Astrocyte (in vitro differentiated cells and primary cell): Measurements from ENCODE around the gene PDLIM1. TPM values are rescaled to one million over a fixed set of nuclear protein-coding genes. Genes with fewer than 3 reads are reported as not detected.

ENCODE experiments used
- DNase-seq: peaks from one replicate; pipeline ENCODE4 v3.0.0-alpha.2; 2010; ENCODE audit warnings: low read depth
- FAIRE-seq: peaks from 2 replicates; lab custom pipeline; 2011; peaks lifted over from hg19 to GRCh38; lab: Jason Lieb, UNC
- H2AFZ ChIP-seq: 2 replicates; pipeline ENCODE4 v1.6.0; 2012; ENCODE audit warnings: low read depth, low read length, inconsistent platforms
- H3K27ac ChIP-seq: 2 replicates; pipeline ENCODE4 v1.5.1; 2011; ENCODE audit warnings: low read depth, low read length, inconsistent platforms
- H3K27me3 ChIP-seq: 2 replicates; pipeline ENCODE4 v1.6.0; 2011; ENCODE audit warnings: low read length, inconsistent platforms; ENCODE audit not compliant: insufficient read depth
- H3K36me3 ChIP-seq: 2 replicates; pipeline ENCODE4 v1.5.1; 2011; ENCODE audit warnings: low read length, inconsistent platforms; ENCODE audit not compliant: insufficient read depth
- H3K4me1 ChIP-seq: 2 replicates; pipeline ENCODE4 v1.5.1; 2011; ENCODE audit warnings: low read length, inconsistent platforms; ENCODE audit not compliant: insufficient read depth
- H3K4me2 ChIP-seq: 2 replicates; pipeline ENCODE4 v1.6.0; 2012; ENCODE audit warnings: low read length, inconsistent platforms
- H3K4me3 ChIP-seq: 2 replicates; pipeline ENCODE4 v1.5.1; 2011; ENCODE audit warnings: low read depth, mild to moderate bottlenecking, low read length, inconsistent platforms; ENCODE audit not compliant: insufficient read depth
- H3K79me2 ChIP-seq: 2 replicates; pipeline ENCODE4 v1.6.0; 2012; ENCODE audit warnings: mild to moderate bottlenecking, low read length, inconsistent platforms; ENCODE audit not compliant: insufficient read depth
- H3K9ac ChIP-seq: 2 replicates; pipeline ENCODE4 v1.6.0; 2012; ENCODE audit warnings: mild to moderate bottlenecking, low read length, inconsistent platforms
- H3K9me3 ChIP-seq: 2 replicates; pipeline ENCODE4 v1.5.1; 2012; ENCODE audit warnings: low read depth, mild to moderate bottlenecking, low read length, inconsistent platforms; ENCODE audit not compliant: insufficient read depth
- H4K20me1 ChIP-seq: 2 replicates; pipeline ENCODE4 v1.6.0; 2012; ENCODE audit warnings: low read length, inconsistent platforms; ENCODE audit not compliant: insufficient read depth
- H3K27ac Mint-ChIP-seq: one replicate; pipeline ENCODE4 v1.8.0; 2021; ENCODE audit warnings: mild to moderate bottlenecking, mixed read lengths; ENCODE audit not compliant: unreplicated experiment
- H3K27me3 Mint-ChIP-seq: one replicate; pipeline ENCODE4 v1.8.0; 2021; ENCODE audit warnings: low read depth, mixed read lengths; ENCODE audit not compliant: unreplicated experiment
- H3K36me3 Mint-ChIP-seq: one replicate; pipeline ENCODE4 v1.8.0; 2021; ENCODE audit warnings: low read depth, mixed read lengths; ENCODE audit not compliant: unreplicated experiment
- H3K4me1 Mint-ChIP-seq: one replicate; pipeline ENCODE4 v1.8.0; 2021; ENCODE audit warnings: low read depth, mixed read lengths; ENCODE audit not compliant: unreplicated experiment
- H3K4me3 Mint-ChIP-seq: one replicate; pipeline ENCODE4 v1.8.0; 2021; ENCODE audit warnings: mild to moderate bottlenecking, moderate library complexity, mixed read lengths; ENCODE audit not compliant: unreplicated experiment
- H3K9me3 Mint-ChIP-seq: one replicate; pipeline ENCODE4 v1.8.0; 2021; ENCODE audit warnings: mild to moderate bottlenecking, mixed read lengths; ENCODE audit not compliant: unreplicated experiment
- CTCF ChIP-seq: IDR thresholded peaks from 2 replicates; pipeline ENCODE4 v1.5.1; 2011; ENCODE audit warnings: low read depth, mild to moderate bottlenecking, inconsistent platforms, low read length, moderate library complexity; ENCODE audit not compliant: insufficient read depth
- EZH2 ChIP-seq: IDR thresholded peaks from 2 replicates; pipeline ENCODE4 v1.6.1; 2012; ENCODE audit warnings: mild to moderate bottlenecking, low read length, inconsistent platforms; ENCODE audit not compliant: insufficient read depth
- total RNA-seq: library from RNA; stranded (reverse); gene quantifications from 2 replicates; pipeline ENCODE4 v1.2.1, GENCODE V29; 2021

Gene PDLIM1
- total RNA-seq, 1 donor from 2014 or later: 320 TPM

DNA sequence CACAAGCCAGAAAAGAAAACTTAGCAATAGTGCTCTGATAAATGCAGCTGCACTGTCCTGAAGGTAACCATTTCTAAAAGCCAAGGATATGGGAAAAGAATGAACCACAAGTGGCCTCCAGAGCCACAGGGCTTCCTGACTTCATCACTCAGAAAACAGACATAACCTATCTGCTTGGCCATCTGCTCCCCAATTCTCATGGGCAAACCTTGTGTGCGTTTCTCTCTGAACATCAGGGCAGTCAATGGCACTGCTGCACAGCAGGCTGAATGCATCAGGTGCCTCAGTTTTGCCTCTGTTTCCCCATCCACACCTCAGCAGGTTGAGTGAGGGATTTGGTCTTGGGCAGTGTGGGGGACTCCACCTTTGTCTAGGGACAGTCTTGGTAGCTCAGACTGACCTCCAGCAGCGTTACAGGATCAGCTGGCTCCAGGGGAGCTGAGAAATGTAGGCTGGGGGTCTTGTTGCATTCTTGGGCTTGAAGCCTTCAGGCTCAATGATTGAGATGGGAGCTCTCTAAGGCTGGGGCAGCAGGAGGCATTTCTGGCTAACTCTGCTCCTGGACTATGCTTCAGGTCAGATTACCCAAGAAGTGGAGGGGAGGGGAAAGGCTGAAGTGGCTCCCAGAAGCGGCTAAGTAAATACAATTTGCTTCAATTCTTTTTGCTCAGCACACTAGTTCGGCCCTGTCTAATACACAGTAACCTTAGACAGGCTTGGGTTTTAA lies 23.6 kb upstream of the PDLIM1 start:
- DNase-seq: no peak
- no peak overlapping the region for H3K4me2 ChIP-seq
- no peak overlapping the region for H3K4me3 ChIP-seq
- TF ChIP-seq CTCF (no peak), EZH2 (no peak)
- H3K36me3 Mint-ChIP-seq: peaks cover 1% of the 10 kb centered on the region
- FAIRE-seq: no peak
- H3K27me3 ChIP-seq: no peaks in the 10 kb centered on the region
- no peaks in the 10 kb centered on the region for H3K9me3 ChIP-seq
- H3K79me2 ChIP-seq: no peaks in the 10 kb centered on the region
- H3K4me1 Mint-ChIP-seq: peaks cover 38% of the 10 kb centered on the region
- no peak overlapping the region for H3K4me3 Mint-ChIP-seq
- no peak overlapping the region for H3K27ac Mint-ChIP-seq
- H3K36me3 ChIP-seq: no peaks in the 10 kb centered on the region
- H3K27me3 Mint-ChIP-seq: no peaks in the 10 kb centered on the region
- H3K27ac ChIP-seq: no peak overlapping the region
- no peaks in the 10 kb centered on the region for H3K9me3 Mint-ChIP-seq
- H3K9ac ChIP-seq: no peak overlapping the region
- no peak overlapping the region for H2AFZ ChIP-seq
- no peaks in the 10 kb centered on the region for H4K20me1 ChIP-seq
- no peaks in the 10 kb centered on the region for H3K4me1 ChIP-seq

DNA sequence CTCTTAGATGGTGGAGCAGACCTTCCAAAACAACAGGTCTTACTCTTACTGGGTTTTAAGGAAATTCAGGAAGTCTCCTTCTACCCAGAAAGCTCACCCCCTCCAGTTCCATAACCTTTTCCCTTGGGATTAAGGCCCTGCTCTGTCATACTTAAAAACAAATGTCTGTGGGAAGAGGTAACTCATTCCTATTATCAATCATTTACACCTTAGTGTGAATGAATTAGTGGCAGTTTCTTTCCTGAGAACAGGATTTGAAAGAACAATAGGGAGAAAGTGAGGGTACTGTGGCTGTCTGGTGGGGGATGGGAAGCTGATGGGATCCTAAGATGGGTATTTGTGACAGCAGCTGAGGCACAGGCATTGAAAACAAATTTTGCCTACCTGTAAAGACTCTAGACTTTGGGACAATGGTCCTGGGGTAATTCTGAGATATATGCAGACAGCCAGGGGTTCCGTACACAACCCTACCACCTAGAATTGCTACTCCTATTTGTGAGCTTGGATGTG lies 22.2 kb upstream of the PDLIM1 start:
- peak overlapping the region; percentile 15 for H3K27ac Mint-ChIP-seq
- no peak overlapping the region for H3K4me2 ChIP-seq
- no peak for DNase-seq

More for the DNA sequence above, 22.2 kb upstream of the PDLIM1 start:
- H3K9me3 ChIP-seq: no peaks in the 10 kb centered on the region
- H4K20me1 ChIP-seq: no peaks in the 10 kb centered on the region
- no peak overlapping the region for H3K4me3 ChIP-seq
- Mint-ChIP-seq H3K27me3 (no peaks in the 10 kb centered on the region), H3K4me3 (no peak overlapping the region), H3K4me1 (peaks cover 49% of the 10 kb centered on the region), H3K9me3 (no peaks in the 10 kb centered on the region), H3K36me3 (peaks cover 1% of the 10 kb centered on the region)
- no peak overlapping the region for H2AFZ ChIP-seq
- no peak overlapping the region for H3K9ac ChIP-seq
- no peaks in the 10 kb centered on the region for H3K27me3 ChIP-seq
- no peaks in the 10 kb centered on the region for H3K79me2 ChIP-seq
- no peaks in the 10 kb centered on the region for H3K36me3 ChIP-seq
- TF ChIP-seq CTCF (no peak), EZH2 (no peak)
- no peak overlapping the region for H3K27ac ChIP-seq
- peaks cover 10% of the 10 kb centered on the region for H3K4me1 ChIP-seq
- FAIRE-seq: no peak
